Keratinocyte (primary cell): ENCODE data around the gene ACOT7. TPM values are rescaled to one million over a fixed set of nuclear protein-coding genes. Genes with fewer than 3 reads are reported as not detected.

Experiments
- DNase-seq: peaks from one replicate; pipeline ENCODE4 v3.0.0-alpha.2; 2011; ENCODE audit warnings: low read depth, missing footprints, low spot score
- FAIRE-seq: peaks from 2 replicates; lab custom pipeline; 2011; peaks lifted over from hg19 to GRCh38; lab: Jason Lieb, UNC
- H2AFZ ChIP-seq: 2 replicates; pipeline ENCODE4 v1.6.0; 2012; ENCODE audit warnings: low read length, control low read depth, inconsistent platforms; ENCODE audit not compliant: control insufficient read depth
- H3K27ac ChIP-seq: 2 replicates; pipeline ENCODE4 v1.5.1; 2011; ENCODE audit warnings: low read length; ENCODE audit not compliant: control insufficient read depth, insufficient read depth
- H3K27me3 ChIP-seq: 3 replicates; pipeline ENCODE4 v1.6.0; 2011; ENCODE audit warnings: low read length; ENCODE audit not compliant: control insufficient read depth, insufficient read depth; ENCODE audit errors: extremely low read depth
- H3K36me3 ChIP-seq, 2 experiments: 2 replicates in 1 of 2; 3 replicates in 1 of 2; pipeline ENCODE4 v1.5.1; 2011; ENCODE audit warnings: low read length in 2 of 2, mild to moderate bottlenecking in 1 of 2; ENCODE audit not compliant: control insufficient read depth in 2 of 2, insufficient read depth in 2 of 2; ENCODE audit errors: extremely low read depth in 1 of 2
- H3K4me1 ChIP-seq: 3 replicates; pipeline ENCODE4 v1.5.1; 2011; ENCODE audit warnings: low read length; ENCODE audit not compliant: control insufficient read depth, insufficient read depth; ENCODE audit errors: extremely low read depth
- H3K4me2 ChIP-seq: 3 replicates; pipeline ENCODE4 v1.6.0; 2011; ENCODE audit warnings: low read depth, low read length; ENCODE audit not compliant: control insufficient read depth, insufficient read depth; ENCODE audit errors: extremely low read depth
- H3K4me3 ChIP-seq, 3 experiments: fragments of 200-600 bp in 1 of 3; sonication (generic) in 1 of 3; 2 replicates in 2 of 3; 3 replicates in 1 of 3; pipeline ENCODE4 v1.5.1; 2011 to 2016; ENCODE audit warnings: low read length in 3 of 3, mild to moderate bottlenecking in 3 of 3, control low read depth in 2 of 3, inconsistent platforms in 1 of 3, low read depth in 1 of 3, mixed read lengths in 1 of 3, mixed run types in 1 of 3, moderate library complexity in 1 of 3; ENCODE audit not compliant: control insufficient read depth in 2 of 3, insufficient read depth in 2 of 3; ENCODE audit errors: extremely low read depth in 1 of 3
- H3K79me2 ChIP-seq: 2 replicates; pipeline ENCODE4 v1.6.0; 2012; ENCODE audit warnings: low read length; ENCODE audit not compliant: control insufficient read depth, insufficient read depth
- H3K9ac ChIP-seq: 3 replicates; pipeline ENCODE4 v1.6.0; 2011; ENCODE audit warnings: low read length; ENCODE audit not compliant: control insufficient read depth, insufficient read depth; ENCODE audit errors: extremely low read depth
- H3K9me1 ChIP-seq: 3 replicates; pipeline ENCODE4 v1.6.0; 2011; ENCODE audit warnings: low read length; ENCODE audit not compliant: control insufficient read depth, insufficient read depth; ENCODE audit errors: extremely low read depth
- H3K9me3 ChIP-seq: 2 replicates; pipeline ENCODE4 v1.5.1; 2012; ENCODE audit warnings: low read depth, low read length; ENCODE audit not compliant: control insufficient read depth
- H4K20me1 ChIP-seq: 3 replicates; pipeline ENCODE4 v1.6.0; 2011; ENCODE audit warnings: low read length; ENCODE audit not compliant: control insufficient read depth, insufficient read depth; ENCODE audit errors: extremely low read depth
- CTCF ChIP-seq, 3 experiments: IDR thresholded peaks in 1 of 3; conservative IDR thresholded peaks in 1 of 3; optimal IDR thresholded peaks in 1 of 3; 2 replicates in 2 of 3; 3 replicates in 1 of 3; pipeline versions ENCODE3 to v1.5.1; 2011; ENCODE audit warnings: low read length in 3 of 3, mild to moderate bottlenecking in 3 of 3, moderate library complexity in 2 of 3, control low read depth in 1 of 3, inconsistent platforms in 1 of 3; ENCODE audit not compliant: insufficient read depth in 2 of 3; ENCODE audit errors: extremely low read depth in 1 of 3
- EZH2 ChIP-seq: IDR thresholded peaks from one replicate; pipeline ENCODE4 v1.6.1; 2012; ENCODE audit warnings: inconsistent platforms, mild to moderate bottlenecking, low read length, moderate library complexity
- dilution Hi-C: fragments of 300-500 bp; cut with MboI; formaldehyde crosslinking; loops from one replicate; pipeline ENCODE4 v1.7.0; 2020; ENCODE audit warnings: low sequenced_read_pairs; ENCODE audit not compliant: extremely low pct_ligation_motif_present
- polyA plus RNA-seq, 5 experiments: library from polyadenylated mRNA; depleted of rRNA in 3 of 5; stranded (reverse) in 3 of 5; stranded (forward) in 1 of 5; unstranded in 1 of 5; fragments of >200 nt; gene quantifications; 1 replicate in 1 of 5; 2 replicates in 3 of 5; 3 replicates in 1 of 5; pipeline versions ENCODE4 v1.2.1 to v1.2.3, GENCODE V29; 2011 to 2012; ENCODE audit warnings: missing spikeins in 2 of 5, low read depth in 1 of 5, low replicate concordance in 1 of 5

Gene ACOT7
- polyA plus RNA-seq, 1 donor (not counting 4 experiments of a cell fraction or from before 2014, with no cell fraction given), result 226 TPM

- Histone ChIP-seq H3K27me3 (no peaks in the 10 kb centered on the region), H3K4me3 (no peak overlapping the region), H3K36me3 (peaks cover 16 to 28% of the 10 kb centered on the region in 2 experiments), H3K79me2 (peaks cover 9% of the 10 kb centered on the region), H3K4me2 (peak overlapping the region; percentile 51), H3K9ac (no peak overlapping the region), H4K20me1 (no peaks in the 10 kb centered on the region), H3K9me3 (no peaks in the 10 kb centered on the region), H2AFZ (no peak overlapping the region), H3K4me1 (peaks cover 38% of the 10 kb centered on the region), H3K9me1 (no peaks in the 10 kb centered on the region), H3K27ac (peak overlapping the region; percentile 82)
- dilution Hi-C loops, result no loop called here
- FAIRE-seq, result peak; percentile 99
- TF ChIP-seq EZH2 (no peak), CTCF (optimal IDR thresholded peaks at IDR 0.05 in 1 of 3, IDR thresholded peaks at IDR 0.05 in 1 of 3, conservative IDR thresholded peaks at IDR 0.05 in 1 of 3; ENCODE audit: extremely low read depth in 1 of 3, insufficient read depth in 2 of 3, low read length in 3 of 3) (no peak)
- peak; percentile 84 for DNase-seq
These were observed 92.0 kb downstream of the ACOT7 start for GRCh38 chr1:6301526-6301925.

GRCh38 chr1:6300342-6301048, 93.1 kb downstream of the ACOT7 start:
- H3K9me1 ChIP-seq, result no peaks in the 10 kb centered on the region
- no peaks in the 10 kb centered on the region for H4K20me1 ChIP-seq
- no peak for TF ChIP-seq EZH2
- TF ChIP-seq CTCF (optimal IDR thresholded peaks at IDR 0.05 in 1 of 3, IDR thresholded peaks at IDR 0.05 in 1 of 3, conservative IDR thresholded peaks at IDR 0.05 in 1 of 3; ENCODE audit: extremely low read depth in 1 of 3, insufficient read depth in 2 of 3, low read length in 3 of 3), result peak; percentile 3 to 19 (median 9)
- no peak overlapping the region for H3K4me3 ChIP-seq
- dilution Hi-C loops, result no loop called here
- H2AFZ ChIP-seq, result no peak overlapping the region
- peak overlapping the region; percentile 82 for H3K27ac ChIP-seq
- peaks cover 38% of the 10 kb centered on the region for H3K4me1 ChIP-seq
- no peaks in the 10 kb centered on the region for H3K9me3 ChIP-seq
- H3K36me3 ChIP-seq, result peaks cover 16 to 31% of the 10 kb centered on the region in 2 experiments
- peaks cover 11% of the 10 kb centered on the region for H3K79me2 ChIP-seq
- no peak for FAIRE-seq
- peak overlapping the region; percentile 25 for H3K4me2 ChIP-seq
- peak; percentile 62 for DNase-seq
- no peaks in the 10 kb centered on the region for H3K27me3 ChIP-seq
- peak overlapping the region; percentile 28 for H3K9ac ChIP-seq
